Measurements from ENCODE around the gene CRYBA4. TPM values are rescaled to one million over a fixed set of nuclear protein-coding genes. Genes with fewer than 3 reads are reported as not detected.

Gene CRYBA4
- total and polyA plus RNA-seq, 2 experiments from 2014 or later, result 1.5 TPM; not detected in 1

DNA sequence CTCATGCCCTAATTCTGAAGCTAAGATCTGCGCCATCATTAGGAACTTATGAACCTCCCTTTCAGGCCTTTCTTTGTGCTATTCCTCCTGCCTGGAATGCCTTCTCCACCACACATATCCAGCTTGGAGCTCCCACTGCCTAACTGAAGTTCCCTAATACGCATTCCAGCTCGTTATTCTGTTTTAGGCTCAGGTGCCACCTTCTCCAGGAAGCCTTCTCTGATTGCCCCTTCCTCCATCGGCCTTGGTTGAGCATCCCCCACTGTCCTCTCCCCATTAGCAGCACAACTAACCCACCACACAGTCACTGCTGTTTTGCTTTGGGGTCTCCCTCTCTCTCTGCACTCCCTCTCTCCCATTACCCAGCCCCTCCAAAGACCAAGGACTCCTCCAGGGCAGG, 9.1 kb upstream of the CRYBA4 start:
- Histone ChIP-seq H3K9me2 (ENCODE audit: insufficient read depth) (no peaks in the 10 kb centered on the region; the same call in 1 of the 2 replicates), H3K4me3 (peak overlapping the region; percentile 46; the same call in 1 of the 2 replicates), H2AFZ (no peak overlapping the region), H3K27me3 (ENCODE audit: insufficient read depth) (peaks cover 34% of the 10 kb centered on the region), H3K79me2 (replicated peaks; ENCODE audit: insufficient read depth) (no peaks in the 10 kb centered on the region), H4K20me1 (replicated peaks; ENCODE audit: insufficient read depth) (no peaks in the 10 kb centered on the region), H3F3A (replicated peaks; ENCODE audit: low read depth) (peaks cover 17% of the 10 kb centered on the region), H3K4me2 (peak overlapping the region; percentile 75), H3K27ac (ENCODE audit: low read depth) (no peak overlapping the region), H3K4me1 (ENCODE audit: insufficient read depth) (peaks cover 72% of the 10 kb centered on the region), H3K36me3 (ENCODE audit: insufficient read depth) (no peaks in the 10 kb centered on the region)
- Mint-ChIP-seq H3K27me3 (ENCODE audit: insufficient read depth, low read depth, poor library complexity) (peaks cover 50% of the 10 kb centered on the region), H3K4me1 (peaks cover 65% of the 10 kb centered on the region), H3K4me3 (no peak overlapping the region; the same call in 2 of the 3 replicates), H3K9me3 (no peaks in the 10 kb centered on the region), H3K36me3 (ENCODE audit: low read depth) (no peaks in the 10 kb centered on the region), H3K27ac (no peak overlapping the region)
- TF ChIP-seq ZNF331 (CRISPR knock-in tag; IDR thresholded peaks at IDR 0.05; ENCODE audit: low read depth) (no peak), NANOG (IDR thresholded peaks at IDR 0.05; ENCODE audit: borderline replicate concordance) (no peak), JUNB (IDR thresholded peaks at IDR 0.05; ENCODE audit: unreplicated experiment) (no peak), REST (IDR thresholded peaks at IDR 0.05; ENCODE audit: unreplicated experiment) (no peak), POLR2AphosphoS5 (IDR thresholded peaks at IDR 0.05; ENCODE audit: low read depth) (no peak), CREB1 (CRISPR knock-in tag; IDR thresholded peaks at IDR 0.05; ENCODE audit: low read depth) (no peak), ZNF114 (CRISPR knock-in tag; IDR thresholded peaks at IDR 0.05) (no peak), EZH2phosphoT487 (IDR thresholded peaks at IDR 0.05; ENCODE audit: unreplicated experiment) (no peak), EZH2 (IDR thresholded peaks at IDR 0.05; ENCODE audit: low read depth, unreplicated experiment) (no peak), STAT1 (IDR thresholded peaks at IDR 0.05; ENCODE audit: unreplicated experiment) (no peak)
- TF ChIP-seq, protein P1, sequence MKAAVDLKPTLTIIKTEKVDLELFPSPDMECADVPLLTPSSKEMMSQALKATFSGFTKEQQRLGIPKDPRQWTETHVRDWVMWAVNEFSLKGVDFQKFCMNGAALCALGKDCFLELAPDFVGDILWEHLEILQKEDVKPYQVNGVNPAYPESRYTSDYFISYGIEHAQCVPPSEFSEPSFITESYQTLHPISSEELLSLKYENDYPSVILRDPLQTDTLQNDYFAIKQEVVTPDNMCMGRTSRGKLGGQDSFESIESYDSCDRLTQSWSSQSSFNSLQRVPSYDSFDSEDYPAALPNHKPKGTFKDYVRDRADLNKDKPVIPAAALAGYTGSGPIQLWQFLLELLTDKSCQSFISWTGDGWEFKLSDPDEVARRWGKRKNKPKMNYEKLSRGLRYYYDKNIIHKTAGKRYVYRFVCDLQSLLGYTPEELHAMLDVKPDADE (IDR thresholded peaks at IDR 0.05), result no peak
- TF ChIP-seq, protein P2, sequence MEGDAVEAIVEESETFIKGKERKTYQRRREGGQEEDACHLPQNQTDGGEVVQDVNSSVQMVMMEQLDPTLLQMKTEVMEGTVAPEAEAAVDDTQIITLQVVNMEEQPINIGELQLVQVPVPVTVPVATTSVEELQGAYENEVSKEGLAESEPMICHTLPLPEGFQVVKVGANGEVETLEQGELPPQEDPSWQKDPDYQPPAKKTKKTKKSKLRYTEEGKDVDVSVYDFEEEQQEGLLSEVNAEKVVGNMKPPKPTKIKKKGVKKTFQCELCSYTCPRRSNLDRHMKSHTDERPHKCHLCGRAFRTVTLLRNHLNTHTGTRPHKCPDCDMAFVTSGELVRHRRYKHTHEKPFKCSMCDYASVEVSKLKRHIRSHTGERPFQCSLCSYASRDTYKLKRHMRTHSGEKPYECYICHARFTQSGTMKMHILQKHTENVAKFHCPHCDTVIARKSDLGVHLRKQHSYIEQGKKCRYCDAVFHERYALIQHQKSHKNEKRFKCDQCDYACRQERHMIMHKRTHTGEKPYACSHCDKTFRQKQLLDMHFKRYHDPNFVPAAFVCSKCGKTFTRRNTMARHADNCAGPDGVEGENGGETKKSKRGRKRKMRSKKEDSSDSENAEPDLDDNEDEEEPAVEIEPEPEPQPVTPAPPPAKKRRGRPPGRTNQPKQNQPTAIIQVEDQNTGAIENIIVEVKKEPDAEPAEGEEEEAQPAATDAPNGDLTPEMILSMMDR (conservative IDR thresholded peaks at IDR 0.05; ENCODE audit: low read depth in 2 of 2), result no peak
- TF ChIP-seq, protein P3, sequence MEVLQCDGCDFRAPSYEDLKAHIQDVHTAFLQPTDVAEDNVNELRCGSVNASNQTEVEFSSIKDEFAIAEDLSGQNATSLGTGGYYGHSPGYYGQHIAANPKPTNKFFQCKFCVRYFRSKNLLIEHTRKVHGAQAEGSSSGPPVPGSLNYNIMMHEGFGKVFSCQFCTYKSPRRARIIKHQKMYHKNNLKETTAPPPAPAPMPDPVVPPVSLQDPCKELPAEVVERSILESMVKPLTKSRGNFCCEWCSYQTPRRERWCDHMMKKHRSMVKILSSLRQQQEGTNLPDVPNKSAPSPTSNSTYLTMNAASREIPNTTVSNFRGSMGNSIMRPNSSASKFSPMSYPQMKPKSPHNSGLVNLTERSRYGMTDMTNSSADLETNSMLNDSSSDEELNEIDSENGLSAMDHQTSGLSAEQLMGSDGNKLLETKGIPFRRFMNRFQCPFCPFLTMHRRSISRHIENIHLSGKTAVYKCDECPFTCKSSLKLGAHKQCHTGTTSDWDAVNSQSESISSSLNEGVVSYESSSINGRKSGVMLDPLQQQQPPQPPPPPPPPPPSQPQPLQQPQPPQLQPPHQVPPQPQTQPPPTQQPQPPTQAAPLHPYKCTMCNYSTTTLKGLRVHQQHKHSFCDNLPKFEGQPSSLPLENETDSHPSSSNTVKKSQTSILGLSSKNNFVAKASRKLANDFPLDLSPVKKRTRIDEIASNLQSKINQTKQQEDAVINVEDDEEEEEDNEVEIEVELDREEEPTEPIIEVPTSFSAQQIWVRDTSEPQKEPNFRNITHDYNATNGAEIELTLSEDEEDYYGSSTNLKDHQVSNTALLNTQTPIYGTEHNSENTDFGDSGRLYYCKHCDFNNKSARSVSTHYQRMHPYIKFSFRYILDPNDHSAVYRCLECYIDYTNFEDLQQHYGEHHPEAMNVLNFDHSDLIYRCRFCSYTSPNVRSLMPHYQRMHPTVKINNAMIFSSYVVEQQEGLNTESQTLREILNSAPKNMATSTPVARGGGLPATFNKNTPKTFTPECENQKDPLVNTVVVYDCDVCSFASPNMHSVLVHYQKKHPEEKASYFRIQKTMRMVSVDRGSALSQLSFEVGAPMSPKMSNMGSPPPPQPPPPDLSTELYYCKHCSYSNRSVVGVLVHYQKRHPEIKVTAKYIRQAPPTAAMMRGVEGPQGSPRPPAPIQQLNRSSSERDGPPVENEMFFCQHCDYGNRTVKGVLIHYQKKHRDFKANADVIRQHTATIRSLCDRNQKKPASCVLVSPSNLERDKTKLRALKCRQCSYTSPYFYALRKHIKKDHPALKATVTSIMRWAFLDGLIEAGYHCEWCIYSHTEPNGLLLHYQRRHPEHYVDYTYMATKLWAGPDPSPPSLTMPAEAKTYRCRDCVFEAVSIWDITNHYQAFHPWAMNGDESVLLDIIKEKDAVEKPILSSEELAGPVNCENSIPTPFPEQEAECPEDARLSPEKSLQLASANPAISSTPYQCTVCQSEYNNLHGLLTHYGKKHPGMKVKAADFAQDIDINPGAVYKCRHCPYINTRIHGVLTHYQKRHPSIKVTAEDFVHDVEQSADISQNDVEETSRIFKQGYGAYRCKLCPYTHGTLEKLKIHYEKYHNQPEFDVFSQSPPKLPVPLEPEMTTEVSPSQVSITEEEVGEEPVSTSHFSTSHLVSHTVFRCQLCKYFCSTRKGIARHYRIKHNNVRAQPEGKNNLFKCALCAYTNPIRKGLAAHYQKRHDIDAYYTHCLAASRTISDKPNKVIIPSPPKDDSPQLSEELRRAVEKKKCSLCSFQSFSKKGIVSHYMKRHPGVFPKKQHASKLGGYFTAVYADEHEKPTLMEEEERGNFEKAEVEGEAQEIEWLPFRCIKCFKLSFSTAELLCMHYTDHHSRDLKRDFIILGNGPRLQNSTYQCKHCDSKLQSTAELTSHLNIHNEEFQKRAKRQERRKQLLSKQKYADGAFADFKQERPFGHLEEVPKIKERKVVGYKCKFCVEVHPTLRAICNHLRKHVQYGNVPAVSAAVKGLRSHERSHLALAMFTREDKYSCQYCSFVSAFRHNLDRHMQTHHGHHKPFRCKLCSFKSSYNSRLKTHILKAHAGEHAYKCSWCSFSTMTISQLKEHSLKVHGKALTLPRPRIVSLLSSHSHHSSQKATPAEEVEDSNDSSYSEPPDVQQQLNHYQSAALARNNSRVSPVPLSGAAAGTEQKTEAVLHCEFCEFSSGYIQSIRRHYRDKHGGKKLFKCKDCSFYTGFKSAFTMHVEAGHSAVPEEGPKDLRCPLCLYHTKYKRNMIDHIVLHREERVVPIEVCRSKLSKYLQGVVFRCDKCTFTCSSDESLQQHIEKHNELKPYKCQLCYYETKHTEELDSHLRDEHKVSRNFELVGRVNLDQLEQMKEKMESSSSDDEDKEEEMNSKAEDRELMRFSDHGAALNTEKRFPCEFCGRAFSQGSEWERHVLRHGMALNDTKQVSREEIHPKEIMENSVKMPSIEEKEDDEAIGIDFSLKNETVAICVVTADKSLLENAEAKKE (CRISPR knock-in tag; IDR thresholded peaks at IDR 0.05), result no peak
- no peak for ATAC-seq
- no peak for DNase-seq (ENCODE audit: low spot score)

All from GM23338 (cell line).